Measurements from ENCODE around the gene PROB1. TPM values are rescaled to one million over a fixed set of nuclear protein-coding genes. Genes with fewer than 3 reads are reported as not detected.
A peak's percentile ranks its signal among the peaks of the same experiment; 100 is the strongest.

The PROB1 gene
- polyA plus RNA-seq, 1 donor from 2014 or later: 0.74 TPM

DNA sequence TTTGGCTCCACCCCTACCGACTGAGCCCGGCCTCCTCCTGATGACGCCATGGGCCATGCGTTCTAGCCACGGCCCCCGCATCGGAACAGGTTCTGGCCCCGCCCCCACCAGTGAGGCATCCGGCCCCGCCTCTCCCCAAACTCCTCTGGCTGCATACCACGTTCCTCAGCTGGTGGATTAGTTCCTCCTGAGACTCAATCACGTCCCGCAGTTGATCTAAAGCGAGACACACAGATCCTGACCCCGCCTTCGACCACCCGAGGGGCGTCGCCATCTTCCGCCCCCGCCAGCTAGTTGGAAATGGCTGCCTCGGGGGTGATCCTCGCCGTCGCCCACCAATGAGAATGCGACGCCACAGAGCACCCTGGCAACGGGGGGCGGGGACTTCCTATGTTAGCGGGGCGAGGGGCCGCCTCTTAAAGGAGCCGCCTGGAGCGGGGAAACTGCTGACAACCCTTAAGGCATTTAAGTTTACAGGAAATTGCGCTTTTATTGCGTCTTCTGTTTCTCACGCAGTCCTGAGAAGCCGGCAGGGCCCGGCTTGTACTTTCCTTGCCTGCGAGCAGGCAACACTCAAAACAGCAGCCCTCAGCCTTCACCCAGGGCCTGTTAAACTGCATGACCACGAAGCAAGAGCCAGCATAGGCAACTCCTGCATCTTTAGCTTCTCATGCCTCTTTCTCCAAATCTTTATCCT lies 9.0 kb upstream of the PROB1 start, which contains the start of gene SPATA24:
Gene SPATA24 (minus strand): TSS at position 303 of the 697 bp plus-strand sequence. CDS start 29 bp downstream, at position 274.
- Histone ChIP-seq H3K9ac (ENCODE audit: low read length) (peak within 1 kb of the TSS; percentile 80), H3F3A (ENCODE audit: insufficient read depth, low read length, poor library complexity, severe bottlenecking) (no peaks in the 10 kb centered on the region), H3K4me2 (ENCODE audit: low read length) (peak within 1 kb of the TSS; percentile 96), H2AFZ (ENCODE audit: low read depth, low read length) (peak within 1 kb of the TSS; percentile 80), H3K79me2 (replicated peaks; ENCODE audit: insufficient read depth, low read length) (no peaks in the 10 kb centered on the region), H3K27me3 (ENCODE audit: insufficient read depth, low read depth, low read length) (no peaks in the 10 kb centered on the region), H3K9me2 (ENCODE audit: insufficient read depth, low read length) (no peaks in the 10 kb centered on the region), H3K4me3 (ENCODE audit: low read length) (peak within 1 kb of the TSS; percentile 73), H4K20me1 (ENCODE audit: insufficient read depth) (no peaks in the 10 kb centered on the region), H3K36me3 (ENCODE audit: insufficient read depth, low read length) (no peaks in the 10 kb centered on the region), H3K27ac (ENCODE audit: low read length) (peak within 1 kb of the TSS; percentile 95), H3K9me3 (ENCODE audit: low read length) (no peaks in the 10 kb centered on the region)
- TF ChIP-seq, protein P1, sequence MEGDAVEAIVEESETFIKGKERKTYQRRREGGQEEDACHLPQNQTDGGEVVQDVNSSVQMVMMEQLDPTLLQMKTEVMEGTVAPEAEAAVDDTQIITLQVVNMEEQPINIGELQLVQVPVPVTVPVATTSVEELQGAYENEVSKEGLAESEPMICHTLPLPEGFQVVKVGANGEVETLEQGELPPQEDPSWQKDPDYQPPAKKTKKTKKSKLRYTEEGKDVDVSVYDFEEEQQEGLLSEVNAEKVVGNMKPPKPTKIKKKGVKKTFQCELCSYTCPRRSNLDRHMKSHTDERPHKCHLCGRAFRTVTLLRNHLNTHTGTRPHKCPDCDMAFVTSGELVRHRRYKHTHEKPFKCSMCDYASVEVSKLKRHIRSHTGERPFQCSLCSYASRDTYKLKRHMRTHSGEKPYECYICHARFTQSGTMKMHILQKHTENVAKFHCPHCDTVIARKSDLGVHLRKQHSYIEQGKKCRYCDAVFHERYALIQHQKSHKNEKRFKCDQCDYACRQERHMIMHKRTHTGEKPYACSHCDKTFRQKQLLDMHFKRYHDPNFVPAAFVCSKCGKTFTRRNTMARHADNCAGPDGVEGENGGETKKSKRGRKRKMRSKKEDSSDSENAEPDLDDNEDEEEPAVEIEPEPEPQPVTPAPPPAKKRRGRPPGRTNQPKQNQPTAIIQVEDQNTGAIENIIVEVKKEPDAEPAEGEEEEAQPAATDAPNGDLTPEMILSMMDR (IDR thresholded peaks at IDR 0.05; ENCODE audit: poor library complexity, severe bottlenecking): no peak
- no peak for TF ChIP-seq RAD21 (conservative IDR thresholded peaks at IDR 0.05)
- TF ChIP-seq SMC3 (conservative IDR thresholded peaks at IDR 0.05; ENCODE audit: poor library complexity): peak; percentile 38
- TF ChIP-seq, protein P2, sequence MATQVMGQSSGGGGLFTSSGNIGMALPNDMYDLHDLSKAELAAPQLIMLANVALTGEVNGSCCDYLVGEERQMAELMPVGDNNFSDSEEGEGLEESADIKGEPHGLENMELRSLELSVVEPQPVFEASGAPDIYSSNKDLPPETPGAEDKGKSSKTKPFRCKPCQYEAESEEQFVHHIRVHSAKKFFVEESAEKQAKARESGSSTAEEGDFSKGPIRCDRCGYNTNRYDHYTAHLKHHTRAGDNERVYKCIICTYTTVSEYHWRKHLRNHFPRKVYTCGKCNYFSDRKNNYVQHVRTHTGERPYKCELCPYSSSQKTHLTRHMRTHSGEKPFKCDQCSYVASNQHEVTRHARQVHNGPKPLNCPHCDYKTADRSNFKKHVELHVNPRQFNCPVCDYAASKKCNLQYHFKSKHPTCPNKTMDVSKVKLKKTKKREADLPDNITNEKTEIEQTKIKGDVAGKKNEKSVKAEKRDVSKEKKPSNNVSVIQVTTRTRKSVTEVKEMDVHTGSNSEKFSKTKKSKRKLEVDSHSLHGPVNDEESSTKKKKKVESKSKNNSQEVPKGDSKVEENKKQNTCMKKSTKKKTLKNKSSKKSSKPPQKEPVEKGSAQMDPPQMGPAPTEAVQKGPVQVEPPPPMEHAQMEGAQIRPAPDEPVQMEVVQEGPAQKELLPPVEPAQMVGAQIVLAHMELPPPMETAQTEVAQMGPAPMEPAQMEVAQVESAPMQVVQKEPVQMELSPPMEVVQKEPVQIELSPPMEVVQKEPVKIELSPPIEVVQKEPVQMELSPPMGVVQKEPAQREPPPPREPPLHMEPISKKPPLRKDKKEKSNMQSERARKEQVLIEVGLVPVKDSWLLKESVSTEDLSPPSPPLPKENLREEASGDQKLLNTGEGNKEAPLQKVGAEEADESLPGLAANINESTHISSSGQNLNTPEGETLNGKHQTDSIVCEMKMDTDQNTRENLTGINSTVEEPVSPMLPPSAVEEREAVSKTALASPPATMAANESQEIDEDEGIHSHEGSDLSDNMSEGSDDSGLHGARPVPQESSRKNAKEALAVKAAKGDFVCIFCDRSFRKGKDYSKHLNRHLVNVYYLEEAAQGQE (IDR thresholded peaks at IDR 0.05; ENCODE audit: borderline replicate concordance): no peak
- TF ChIP-seq EP300 (conservative IDR thresholded peaks at IDR 0.05; ENCODE audit: poor library complexity, severe bottlenecking): no peak
- TF ChIP-seq EZH2 (IDR thresholded peaks at IDR 0.05; ENCODE audit: borderline replicate concordance, insufficient read depth, low read length, poor library complexity, severe bottlenecking): no peak
- TF ChIP-seq MXI1 (conservative IDR thresholded peaks at IDR 0.05; ENCODE audit: poor library complexity, severe bottlenecking): peak; percentile 89
- no peak for TF ChIP-seq TAF1 (IDR thresholded peaks at IDR 0.05; ENCODE audit: low read depth)
- TF ChIP-seq POLR2AphosphoS5 (IDR thresholded peaks at IDR 0.05): peak; percentile 68

- no peaks in the 10 kb centered on the region for H4K20me1 ChIP-seq (ENCODE audit: insufficient read depth)
- H3K9me3 ChIP-seq (ENCODE audit: low read length): no peaks in the 10 kb centered on the region
- no peaks in the 10 kb centered on the region for H3K79me2 ChIP-seq (replicated peaks; ENCODE audit: insufficient read depth, low read length)
- H3K9ac ChIP-seq (ENCODE audit: low read length): peak overlapping the region; percentile 80
- peak overlapping the region; percentile 90 for H3K4me2 ChIP-seq (ENCODE audit: low read length)
- peak overlapping the region; percentile 35 for H2AFZ ChIP-seq (ENCODE audit: low read depth, low read length)
- H3K36me3 ChIP-seq (ENCODE audit: insufficient read depth, low read length): no peaks in the 10 kb centered on the region
- H3K27me3 ChIP-seq (ENCODE audit: insufficient read depth, low read depth, low read length): no peaks in the 10 kb centered on the region
- H3K9me2 ChIP-seq (ENCODE audit: insufficient read depth, low read length): no peaks in the 10 kb centered on the region
- H3K4me3 ChIP-seq (ENCODE audit: low read length): peak overlapping the region; percentile 73
- TF ChIP-seq, protein P2 (IDR thresholded peaks at IDR 0.05; ENCODE audit: borderline replicate concordance): peak; percentile 3
- TF ChIP-seq, protein P1 (IDR thresholded peaks at IDR 0.05; ENCODE audit: poor library complexity, severe bottlenecking): no peak
- no peaks in the 10 kb centered on the region for H3F3A ChIP-seq (ENCODE audit: insufficient read depth, low read length, poor library complexity, severe bottlenecking)
- H3K27ac ChIP-seq (ENCODE audit: low read length): peak overlapping the region; percentile 95
Observed at GRCh38 chr5:139403418-139403786, 8.5 kb upstream of the PROB1 start.
